H1 (cell line): ENCODE measurements around the gene STAU1. TPM values are rescaled to one million over a fixed set of nuclear protein-coding genes. Genes with fewer than 3 reads are reported as not detected.

Experiments used
- CTCF ChIA-PET: fragments of 300-600 bp; sonication (Branson Sonifier 250); formaldehyde crosslinking; loops from one replicate; lab custom pipeline; 2021; ENCODE audit not compliant: partially characterized antibody; lab: Charles Lee
- POLR2A ChIA-PET: fragments of 300-600 bp; sonication (Branson Sonifier 250); formaldehyde crosslinking; loops from one replicate; lab custom pipeline; 2021; ENCODE audit warnings: inconsistent platforms; ENCODE audit not compliant: partially characterized antibody; lab: Charles Lee
- DNase-seq, 2 experiments: peaks; one replicate each; pipeline versions ENCODE4 v3.0.0 to v3.0.0-alpha.2; 2010 to 2022; ENCODE audit warnings: low spot score in 2 of 2, low read depth in 1 of 2, mixed read lengths in 1 of 2
- FAIRE-seq: peaks from 2 replicates; lab custom pipeline; 2011; peaks lifted over from hg19 to GRCh38; lab: Jason Lieb, UNC
- H2AFZ ChIP-seq: 2 replicates; pipeline ENCODE4 v1.8.1; 2012; ENCODE audit warnings: low read length, inconsistent platforms
- H2AK5ac ChIP-seq: 2 replicates; pipeline ENCODE4 v1.6.1; 2013; ENCODE audit warnings: low read depth, low read length
- H2BK120ac ChIP-seq: replicated peaks from 2 replicates; pipeline ENCODE3; 2013; ENCODE audit warnings: low read depth, low read length, inconsistent platforms
- H2BK12ac ChIP-seq: 2 replicates; pipeline ENCODE4 v1.6.1; 2013; ENCODE audit warnings: low read depth, low read length
- H2BK15ac ChIP-seq: 2 replicates; pipeline ENCODE4 v1.6.1; 2013; ENCODE audit warnings: low read length
- H2BK20ac ChIP-seq: 2 replicates; pipeline ENCODE4 v1.6.1; 2013; ENCODE audit warnings: low read length
- H2BK5ac ChIP-seq: 2 replicates; pipeline ENCODE4 v1.6.1; 2013; ENCODE audit warnings: low read depth, low read length
- H3K14ac ChIP-seq: 2 replicates; pipeline ENCODE4 v1.6.1; 2013; ENCODE audit warnings: inconsistent platforms; ENCODE audit not compliant: insufficient read length
- H3K18ac ChIP-seq: 2 replicates; pipeline ENCODE4 v1.6.1; 2013; ENCODE audit warnings: low read length; ENCODE audit errors: extremely low read depth
- H3K23ac ChIP-seq: 2 replicates; pipeline ENCODE4 v1.6.1; 2013; ENCODE audit warnings: inconsistent platforms; ENCODE audit not compliant: insufficient read length
- H3K23me2 ChIP-seq: 2 replicates; pipeline ENCODE4 v1.6.1; 2013; ENCODE audit warnings: low read depth, low read length
- H3K27ac ChIP-seq: 2 replicates; pipeline ENCODE4 v1.6.1; 2011; ENCODE audit warnings: low read depth, low read length, inconsistent platforms
- H3K27me3 ChIP-seq, 4 experiments: replicated peaks in 1 of 4; 1 replicate in 1 of 4; 2 replicates in 3 of 4; pipeline versions ENCODE4 v1.6.1 to v1.8.1; 2011 to 2013; ENCODE audit warnings: low read length in 3 of 4, mild to moderate bottlenecking in 3 of 4, inconsistent platforms in 2 of 4, mixed read lengths in 2 of 4, moderate library complexity in 1 of 4; ENCODE audit not compliant: control insufficient read depth in 3 of 4, insufficient read depth in 3 of 4; ENCODE audit errors: extremely low read depth in 1 of 4
- H3K36me3 ChIP-seq, 4 experiments: 2 replicates each; pipeline versions ENCODE4 v1.6.1 to v1.8.1; 2011 to 2013; ENCODE audit warnings: mild to moderate bottlenecking in 4 of 4, low read length in 3 of 4, moderate library complexity in 2 of 4, control low read depth in 1 of 4, inconsistent platforms in 1 of 4; ENCODE audit not compliant: insufficient read depth in 4 of 4, control insufficient read depth in 2 of 4
- H3K4ac ChIP-seq: replicated peaks from 2 replicates; pipeline ENCODE3; 2013; ENCODE audit warnings: low read length, low read depth, mixed read lengths, inconsistent platforms; ENCODE audit not compliant: insufficient read length
- H3K4me1 ChIP-seq, 4 experiments: replicated peaks in 1 of 4; 1 replicate in 1 of 4; 2 replicates in 3 of 4; pipeline versions ENCODE4 v1.6.1 to v1.8.1; 2011 to 2013; ENCODE audit warnings: low read length in 3 of 4, inconsistent platforms in 2 of 4, mixed read lengths in 1 of 4; ENCODE audit not compliant: insufficient read depth in 4 of 4, control insufficient read depth in 3 of 4
- H3K4me2 ChIP-seq, 2 experiments: 2 replicates each; pipeline versions ENCODE4 v1.6.1 to v1.8.1; 2011 to 2013; ENCODE audit warnings: low read depth in 2 of 2, low read length in 2 of 2, control low read depth in 1 of 2, inconsistent platforms in 1 of 2, mild to moderate bottlenecking in 1 of 2; ENCODE audit not compliant: insufficient read depth in 1 of 2
- H3K4me3 ChIP-seq, 4 experiments: fragments of 200-600, 300-600 bp in 1 of 4; sonication (generic), shearing (Covaris generic), sonication (Bioruptor Twin) in 1 of 4; 2 replicates each; pipeline versions ENCODE4 v1.5.1 to v1.8.1; 2011 to 2016; ENCODE audit warnings: low read length in 4 of 4, low read depth in 3 of 4, control low read depth in 2 of 4, inconsistent platforms in 2 of 4, mild to moderate bottlenecking in 2 of 4, mixed read lengths in 1 of 4, moderate library complexity in 1 of 4; ENCODE audit not compliant: insufficient read depth in 2 of 4; ENCODE audit errors: extremely low read depth in 1 of 4
- H3K56ac ChIP-seq: replicated peaks from 2 replicates; pipeline ENCODE3; 2013; ENCODE audit warnings: low read depth, mild to moderate bottlenecking, mixed read lengths, low read length, inconsistent platforms; ENCODE audit not compliant: insufficient read length
- H3K79me1 ChIP-seq: 2 replicates; pipeline ENCODE4 v1.6.1; 2013; ENCODE audit warnings: low read depth, low read length, control low read depth
- H3K79me2 ChIP-seq, 2 experiments: 2 replicates each; pipeline versions ENCODE4 v1.6.1 to v1.8.1; 2012 to 2013; ENCODE audit warnings: low read length in 2 of 2, mild to moderate bottlenecking in 2 of 2, inconsistent platforms in 1 of 2; ENCODE audit not compliant: insufficient read depth in 2 of 2, control insufficient read depth in 1 of 2
- H3K9ac ChIP-seq, 4 experiments: replicated peaks in 1 of 4; 1 replicate in 1 of 4; 2 replicates in 3 of 4; pipeline versions ENCODE4 v1.6.1 to v1.8.1; 2011 to 2013; ENCODE audit warnings: low read depth in 3 of 4, low read length in 3 of 4, control low read depth in 2 of 4, mild to moderate bottlenecking in 2 of 4, moderate library complexity in 2 of 4, inconsistent platforms in 1 of 4; ENCODE audit errors: extremely low read depth in 1 of 4
- H3K9me3 ChIP-seq, 2 experiments: 2 replicates each; pipeline versions ENCODE4 v1.6.1 to v1.8.1; 2012 to 2013; ENCODE audit warnings: mild to moderate bottlenecking in 2 of 2, moderate library complexity in 2 of 2, control low read depth in 1 of 2, inconsistent platforms in 1 of 2, low read depth in 1 of 2, low read length in 1 of 2, mixed read lengths in 1 of 2; ENCODE audit not compliant: insufficient read depth in 2 of 2
- H4K20me1 ChIP-seq, 2 experiments: replicated peaks in 1 of 2; 2 replicates each; pipeline versions ENCODE3 to v1.8.1; 2011 to 2013; ENCODE audit warnings: inconsistent platforms in 2 of 2, low read length in 2 of 2, mild to moderate bottlenecking in 1 of 2; ENCODE audit not compliant: insufficient read depth in 2 of 2, control insufficient read depth in 1 of 2
- H4K5ac ChIP-seq: 2 replicates; pipeline ENCODE4 v1.6.1; 2013; ENCODE audit warnings: low read length, low read depth, mixed read lengths, inconsistent platforms; ENCODE audit not compliant: insufficient read length
- H4K8ac ChIP-seq: 2 replicates; pipeline ENCODE4 v1.8.0; 2013; ENCODE audit warnings: mild to moderate bottlenecking, moderate library complexity, low read length, inconsistent platforms; ENCODE audit not compliant: insufficient read depth; ENCODE audit errors: extremely low read depth
- H4K91ac ChIP-seq: replicated peaks from 2 replicates; pipeline ENCODE3; 2013; ENCODE audit warnings: low read length, mixed read lengths, inconsistent platforms; ENCODE audit not compliant: insufficient read length
- BCL11A ChIP-seq, 2 experiments: IDR thresholded peaks; one replicate each; pipeline ENCODE4 v1.6.1; 2011; ENCODE audit warnings: low read depth in 2 of 2, low read length in 2 of 2, mild to moderate bottlenecking in 2 of 2
- EZH2 ChIP-seq: fragments of 200-600 bp; sonication (generic); IDR thresholded peaks from 2 replicates; pipeline ENCODE4 v1.7.1; 2012; ENCODE audit warnings: low read depth, mild to moderate bottlenecking, moderate library complexity, low read length, inconsistent platforms; ENCODE audit not compliant: severe bottlenecking
- FOSL1 ChIP-seq: IDR thresholded peaks from 2 replicates; pipeline ENCODE4 v1.6.1; 2011; ENCODE audit warnings: mild to moderate bottlenecking, low read depth, low read length, moderate library complexity; ENCODE audit not compliant: insufficient read depth
- HDAC6 ChIP-seq: IDR thresholded peaks from one replicate; pipeline ENCODE4 v1.7.1; 2012; ENCODE audit warnings: low read depth, mild to moderate bottlenecking, inconsistent platforms, low read length, moderate library complexity
- JUND ChIP-seq: IDR thresholded peaks from 2 replicates; pipeline ENCODE4 v1.6.1; 2011; ENCODE audit warnings: mild to moderate bottlenecking, improper control_type of control experiment, low read length
- KDM4A ChIP-seq: IDR thresholded peaks from one replicate; pipeline ENCODE4 v1.7.1; 2012; ENCODE audit warnings: low read depth, mild to moderate bottlenecking, moderate library complexity, low read length, inconsistent platforms; ENCODE audit not compliant: severe bottlenecking
- PHF8 ChIP-seq: fragments of 200-600 bp; sonication (generic); conservative IDR thresholded peaks from 2 replicates; pipeline ENCODE4 v1.7.1; 2012; ENCODE audit warnings: low read depth, mild to moderate bottlenecking, inconsistent platforms, low read length, moderate library complexity
- SUZ12 ChIP-seq: fragments of 200-600 bp; sonication (generic); IDR thresholded peaks from 2 replicates; pipeline ENCODE4 v1.6.1; 2012; ENCODE audit warnings: mild to moderate bottlenecking, inconsistent platforms, low read length, moderate library complexity, mixed read lengths
- TBP ChIP-seq: IDR thresholded peaks from 2 replicates; pipeline ENCODE4 v1.6.1; 2011; ENCODE audit warnings: low read depth, low read length, improper control_type of control experiment
- TCF12 ChIP-seq: IDR thresholded peaks from 2 replicates; pipeline ENCODE4 v1.6.1; 2011; ENCODE audit warnings: low read depth, mild to moderate bottlenecking, low read length
- WGBS, 2 experiments: shearing (Covaris generic) in 1 of 2; methylation state at CpG; one replicate each; pipeline versions ENCODE4 v1.1.6 to v1.1.7; 2013 to 2015; ENCODE audit warnings: low lambda C conversion rate in 2 of 2, mixed read lengths in 2 of 2, inconsistent platforms in 1 of 2, low coverage in 1 of 2, missing lambda C conversion rate in 1 of 2; ENCODE audit not compliant: insufficient replicate concordance in 2 of 2, insufficient coverage in 1 of 2, insufficient read length in 1 of 2; ENCODE audit errors: extremely low coverage in 1 of 2, missing lambda C conversion rate in 1 of 2; 5-methylcytosine and 5-hydroxymethylcytosine counted together
- polyA plus RNA-seq, 7 experiments: library from polyadenylated mRNA; depleted of rRNA in 3 of 7; stranded (reverse) in 5 of 7; unstranded in 2 of 7; fragments of >200 nt in 5 of 7; fragments of 200-250 nt in 2 of 7; gene quantifications; 1 replicate in 5 of 7; 2 replicates in 1 of 7; 4 replicates in 1 of 7; pipeline versions ENCODE4 v1.2.1 to v1.2.3, GENCODE V29; 2011 to 2013; ENCODE audit warnings: missing spikeins in 2 of 7, mixed read lengths in 2 of 7
- total RNA-seq: library from RNA; stranded (reverse); fragmentation: NEBNext Ultra II Directional; extraction: Animal tissue kit (Norgen Biotek cat#: 25700); gene quantifications from 2 replicates; pipeline ENCODE4 v1.2.1, GENCODE V29; 2021
- TF ChIP-seq, protein P1 (sequence below): IDR thresholded peaks from 2 replicates; pipeline ENCODE4 v1.6.1; 2012; ENCODE audit warnings: low read length, inconsistent platforms
- TF ChIP-seq, protein P2 (sequence below): IDR thresholded peaks from 2 replicates; pipeline ENCODE4 v1.6.1; 2012; ENCODE audit warnings: inconsistent platforms

Gene STAU1
- total and polyA plus RNA-seq, 2 of the 8 experiments (the other 6 are each of a cell fraction or from before 2014, with no cell fraction given), result 41.4 to 107 TPM

DNA sequence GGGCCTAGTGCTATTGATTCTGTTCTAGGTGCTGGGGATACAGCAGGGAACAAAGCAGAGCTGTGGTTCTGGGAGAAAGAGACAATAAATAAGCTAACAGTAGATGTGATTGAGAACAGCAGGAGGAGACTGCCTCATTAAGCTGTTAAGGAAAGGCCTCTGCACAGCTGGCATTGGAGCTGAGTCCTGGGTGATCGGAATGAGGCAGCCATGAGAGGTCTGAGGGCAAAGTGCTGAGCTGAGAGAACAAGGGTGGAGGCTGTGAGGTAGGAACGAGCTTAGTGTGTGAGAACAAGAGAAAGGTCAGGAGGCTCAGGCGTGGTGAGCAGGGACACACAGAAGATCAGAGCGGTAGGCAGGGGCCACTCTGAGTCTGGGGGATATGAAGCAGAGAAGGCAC, 49.4 kb upstream of the STAU1 start:
- Histone ChIP-seq H3K4ac (no peak overlapping the region), H3K18ac (no peak overlapping the region), H3K4me1 (no peaks in the 10 kb centered on the region), H2BK12ac (no peak overlapping the region), H4K91ac (no peak overlapping the region), H3K4me3 (no peak overlapping the region), H3K79me1 (no peaks in the 10 kb centered on the region), H4K20me1 (peaks cover 0 to 4% of the 10 kb centered on the region in 2 experiments), H4K5ac (no peak overlapping the region), H3K23ac (no peak overlapping the region), H2BK5ac (no peak overlapping the region), H3K79me2 (no peaks in the 10 kb centered on the region), H3K9me3 (no peaks in the 10 kb centered on the region), H3K36me3 (peaks cover 41 to 80% (median 63%) of the 10 kb centered on the region in 4 experiments), H3K23me2 (no peaks in the 10 kb centered on the region), H2BK15ac (no peak overlapping the region), H2AFZ (no peak overlapping the region), H2AK5ac (no peak overlapping the region), H3K4me2 (no peak overlapping the region), H3K14ac (no peak overlapping the region), H3K27me3 (no peaks in the 10 kb centered on the region), H2BK20ac (no peak overlapping the region), H2BK120ac (no peak overlapping the region), H4K8ac (no peak overlapping the region), H3K9ac (no peak overlapping the region), H3K27ac (no peak overlapping the region), H3K56ac (no peak overlapping the region)
- DNase-seq (no peak), FAIRE-seq (no peak)
- 88% methylated on average over 4 of the region's 4 CpGs; no CpG with 5 or more reads in 1 of the 2 experiments for WGBS, 2 experiments
- POLR2A ChIA-PET, result interaction anchor here (1.1 to 6.7 kb wide), 8 partner anchors 8 to 49 kb away, joined by 3 to 51 read pairs (median 6); partner anchors contain the start of gene ZNFX1
- CTCF ChIA-PET, result interaction anchor here (0.6 to 3.0 kb wide), 8 partner anchors 8 to 103 kb away, joined by 3 to 27 read pairs (median 4); no protein-coding TSS in a partner anchor
- TF ChIP-seq FOSL1 (no peak), KDM4A (no peak), TBP (no peak), HDAC6 (no peak), SUZ12 (no peak), BCL11A (IDR thresholded peaks at IDR 0.05; ENCODE audit: low read depth in 2 of 2, low read length in 2 of 2) (no peak), JUND (no peak), EZH2 (no peak), TCF12 (no peak), PHF8 (no peak)
- TF ChIP-seq, protein P1, sequence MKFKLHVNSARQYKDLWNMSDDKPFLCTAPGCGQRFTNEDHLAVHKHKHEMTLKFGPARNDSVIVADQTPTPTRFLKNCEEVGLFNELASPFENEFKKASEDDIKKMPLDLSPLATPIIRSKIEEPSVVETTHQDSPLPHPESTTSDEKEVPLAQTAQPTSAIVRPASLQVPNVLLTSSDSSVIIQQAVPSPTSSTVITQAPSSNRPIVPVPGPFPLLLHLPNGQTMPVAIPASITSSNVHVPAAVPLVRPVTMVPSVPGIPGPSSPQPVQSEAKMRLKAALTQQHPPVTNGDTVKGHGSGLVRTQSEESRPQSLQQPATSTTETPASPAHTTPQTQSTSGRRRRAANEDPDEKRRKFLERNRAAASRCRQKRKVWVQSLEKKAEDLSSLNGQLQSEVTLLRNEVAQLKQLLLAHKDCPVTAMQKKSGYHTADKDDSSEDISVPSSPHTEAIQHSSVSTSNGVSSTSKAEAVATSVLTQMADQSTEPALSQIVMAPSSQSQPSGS, result no peak
- TF ChIP-seq, protein P2, sequence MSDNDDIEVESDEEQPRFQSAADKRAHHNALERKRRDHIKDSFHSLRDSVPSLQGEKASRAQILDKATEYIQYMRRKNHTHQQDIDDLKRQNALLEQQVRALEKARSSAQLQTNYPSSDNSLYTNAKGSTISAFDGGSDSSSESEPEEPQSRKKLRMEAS, result no peak
